ENCODE results near the gene PXT1. TPM values are rescaled to one million over a fixed set of nuclear protein-coding genes. Genes with fewer than 3 reads are reported as not detected.

The PXT1 gene
- total and polyA plus RNA-seq, 2 donors (not counting 1 experiment from before 2014, with no cell fraction given) = under 0.01 to 0.03 TPM

- no peak overlapping the region for H3K4me2 ChIP-seq (ENCODE audit: extremely low read depth, insufficient read depth, low read length)
- peaks cover 9% of the 10 kb centered on the region for H3K27me3 ChIP-seq (ENCODE audit: control insufficient read depth, insufficient read depth, low read length)
- TF ChIP-seq EZH2 (IDR thresholded peaks at IDR 0.05; ENCODE audit: low read length, missing control alignments) (no peak), CTCF (conservative IDR thresholded peaks at IDR 0.05 in 1 of 2, IDR thresholded peaks at IDR 0.05 in 1 of 2; ENCODE audit: low read depth in 1 of 2, low read length in 2 of 2) (no peak)
These were observed 58.6 kb downstream of the PXT1 start for GRCh38 chr6:36384095-36384494.

DNA sequence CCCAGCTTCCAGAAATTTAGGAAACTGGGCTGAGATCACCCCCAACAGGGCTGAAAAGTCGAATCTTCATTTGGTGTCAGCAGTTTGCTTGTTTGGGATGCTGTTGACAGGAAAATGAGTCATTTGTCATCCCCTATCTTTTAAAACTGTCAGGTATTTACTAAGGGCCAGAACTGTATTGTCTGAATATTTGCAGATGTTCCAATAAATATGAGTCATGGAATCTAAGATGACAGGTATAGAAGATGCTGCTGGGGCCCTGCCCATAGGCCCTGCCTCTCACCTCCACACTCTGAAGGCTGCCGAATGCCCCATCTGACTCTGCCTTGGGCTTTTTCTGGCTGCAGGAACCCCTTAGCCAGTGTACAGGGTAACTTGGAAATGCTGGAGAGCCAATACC is 59.0 kb downstream of the PXT1 start:
- no peak overlapping the region for H3K27ac ChIP-seq (ENCODE audit: insufficient read depth, low read length)
- no peak overlapping the region for H3K9ac ChIP-seq (ENCODE audit: insufficient read depth, low read length)
- peaks cover 9% of the 10 kb centered on the region for H3K27me3 ChIP-seq (ENCODE audit: control insufficient read depth, insufficient read depth, low read length)
- no peak for DNase-seq (ENCODE audit: low read depth in 2 of 2)
- peaks cover 5% of the 10 kb centered on the region for H3K4me1 ChIP-seq (ENCODE audit: control insufficient read depth, extremely low read depth, insufficient read depth, low read length)
- TF ChIP-seq EZH2 (IDR thresholded peaks at IDR 0.05; ENCODE audit: low read length, missing control alignments) (no peak), CTCF (conservative IDR thresholded peaks at IDR 0.05 in 1 of 2, IDR thresholded peaks at IDR 0.05 in 1 of 2; ENCODE audit: low read depth in 1 of 2, low read length in 2 of 2) (no peak)
- H3K4me3 ChIP-seq (replicated peaks in 1 of 4; ENCODE audit: control extremely low read depth in 1 of 4, insufficient read depth in 1 of 4, low read depth in 3 of 4, low read length in 4 of 4) = no peak overlapping the region
- H3K79me2 ChIP-seq (ENCODE audit: control insufficient read depth, insufficient read depth, low read length) = no peaks in the 10 kb centered on the region
- H3K4me2 ChIP-seq (ENCODE audit: extremely low read depth, insufficient read depth, low read length) = no peak overlapping the region
- no peaks in the 10 kb centered on the region for H3K9me3 ChIP-seq (ENCODE audit: control insufficient read depth, insufficient read depth, low read depth, low read length)
- H2AFZ ChIP-seq (ENCODE audit: low read length) = no peak overlapping the region
- H4K20me1 ChIP-seq (ENCODE audit: control insufficient read depth, extremely low read depth, insufficient read depth, low read length) = no peaks in the 10 kb centered on the region
- no peaks in the 10 kb centered on the region for H3K36me3 ChIP-seq (ENCODE audit: control insufficient read depth, insufficient read depth, low read length)

More at GRCh38 chr6:36384095-36384494, 58.6 kb downstream of the PXT1 start:
- Histone ChIP-seq H4K20me1 (ENCODE audit: control insufficient read depth, extremely low read depth, insufficient read depth, low read length) (no peaks in the 10 kb centered on the region), H3K4me1 (ENCODE audit: control insufficient read depth, extremely low read depth, insufficient read depth, low read length) (peaks cover 5% of the 10 kb centered on the region), H3K27ac (ENCODE audit: insufficient read depth, low read length) (no peak overlapping the region), H3K36me3 (ENCODE audit: control insufficient read depth, insufficient read depth, low read length) (no peaks in the 10 kb centered on the region), H3K9ac (ENCODE audit: insufficient read depth, low read length) (no peak overlapping the region), H3K79me2 (ENCODE audit: control insufficient read depth, insufficient read depth, low read length) (no peaks in the 10 kb centered on the region), H3K9me3 (ENCODE audit: control insufficient read depth, insufficient read depth, low read depth, low read length) (no peaks in the 10 kb centered on the region), H2AFZ (ENCODE audit: low read length) (no peak overlapping the region), H3K4me3 (replicated peaks in 1 of 4; ENCODE audit: control extremely low read depth in 1 of 4, insufficient read depth in 1 of 4, low read depth in 3 of 4, low read length in 4 of 4) (no peak overlapping the region)
- no peak for DNase-seq (ENCODE audit: low read depth in 2 of 2)

DNA sequence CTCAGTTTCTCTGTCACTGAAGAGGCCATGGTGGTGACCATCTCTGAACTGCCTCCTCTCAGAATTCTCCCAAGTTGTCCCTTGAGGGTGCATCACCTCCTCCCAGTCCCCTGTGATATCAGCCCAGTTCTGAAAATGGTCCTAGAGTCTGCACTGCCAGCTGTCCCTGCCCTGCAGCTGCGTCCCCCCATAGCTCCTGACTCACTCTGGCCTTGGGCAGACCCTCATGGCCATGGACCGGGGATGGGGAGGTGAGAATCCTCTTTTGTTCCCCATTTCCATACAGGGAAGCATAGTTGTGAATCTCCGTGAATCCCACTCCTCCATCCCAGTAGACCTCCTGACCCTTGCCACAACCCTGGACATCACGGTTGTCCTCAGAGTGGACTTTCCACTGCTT is 59.7 kb downstream of the PXT1 start:
- Histone ChIP-seq H3K4me1 (ENCODE audit: control insufficient read depth, extremely low read depth, insufficient read depth, low read length) (peaks cover 5% of the 10 kb centered on the region), H3K9ac (ENCODE audit: insufficient read depth, low read length) (no peak overlapping the region), H3K4me3 (replicated peaks in 1 of 4; ENCODE audit: control extremely low read depth in 1 of 4, insufficient read depth in 1 of 4, low read depth in 3 of 4, low read length in 4 of 4) (no peak overlapping the region), H3K36me3 (ENCODE audit: control insufficient read depth, insufficient read depth, low read length) (no peaks in the 10 kb centered on the region), H4K20me1 (ENCODE audit: control insufficient read depth, extremely low read depth, insufficient read depth, low read length) (no peaks in the 10 kb centered on the region), H3K9me3 (ENCODE audit: control insufficient read depth, insufficient read depth, low read depth, low read length) (no peaks in the 10 kb centered on the region), H2AFZ (ENCODE audit: low read length) (no peak overlapping the region), H3K79me2 (ENCODE audit: control insufficient read depth, insufficient read depth, low read length) (no peaks in the 10 kb centered on the region), H3K27ac (ENCODE audit: insufficient read depth, low read length) (no peak overlapping the region), H3K4me2 (ENCODE audit: extremely low read depth, insufficient read depth, low read length) (no peak overlapping the region), H3K27me3 (ENCODE audit: control insufficient read depth, insufficient read depth, low read length) (peaks cover 8% of the 10 kb centered on the region)
- DNase-seq (ENCODE audit: low read depth in 2 of 2) = no peak
- TF ChIP-seq EZH2 (IDR thresholded peaks at IDR 0.05; ENCODE audit: low read length, missing control alignments) (no peak), CTCF (conservative IDR thresholded peaks at IDR 0.05 in 1 of 2, IDR thresholded peaks at IDR 0.05 in 1 of 2; ENCODE audit: low read depth in 1 of 2, low read length in 2 of 2) (no peak)

All from fibroblast of lung (primary cell).